Measurements from ENCODE around the gene PUS10. TPM values are rescaled to one million over a fixed set of nuclear protein-coding genes. Genes with fewer than 3 reads are reported as not detected.

PUS10 gene
- total and polyA plus RNA-seq, 2 of the 8 experiments (the other 6 are each of a cell fraction or from before 2014, with no cell fraction given): 1.3 to 3.1 TPM

- Histone ChIP-seq H3K27me3 (replicated peaks in 1 of 4; ENCODE audit: control insufficient read depth in 3 of 4, extremely low read depth in 1 of 4, insufficient read depth in 3 of 4, low read length in 3 of 4) (no peaks in the 10 kb centered on the region), H3K14ac (ENCODE audit: insufficient read length) (no peak overlapping the region)
- CTCF ChIA-PET (ENCODE audit: partially characterized antibody): no interaction called here
- no peak for TF ChIP-seq HDAC2 (IDR thresholded peaks at IDR 0.05; ENCODE audit: borderline replicate concordance in 1 of 2, low read depth in 2 of 2, low read length in 2 of 2)
- TF ChIP-seq KDM1A (IDR thresholded peaks at IDR 0.05; ENCODE audit: borderline replicate concordance, low read length): no peak
- no peak for TF ChIP-seq NANOG (IDR thresholded peaks at IDR 0.05; ENCODE audit: insufficient read depth, low read depth, low read length, poor library complexity, severe bottlenecking)
- no peak for TF ChIP-seq CHD1 (IDR thresholded peaks at IDR 0.05; ENCODE audit: low read depth, low read length)
- no peak for TF ChIP-seq CEBPB (IDR thresholded peaks at IDR 0.05; ENCODE audit: low read depth, low read length)
- no peak for TF ChIP-seq RAD21 (IDR thresholded peaks at IDR 0.05 in 1 of 2, conservative IDR thresholded peaks at IDR 0.05 in 1 of 2; ENCODE audit: low read depth in 2 of 2, low read length in 2 of 2)
- TF ChIP-seq TBP (IDR thresholded peaks at IDR 0.05; ENCODE audit: low read depth, low read length): no peak
- no peak for TF ChIP-seq POU5F1 (IDR thresholded peaks at IDR 0.05; ENCODE audit: low read depth, low read length)
- TF ChIP-seq SP4 (IDR thresholded peaks at IDR 0.05; ENCODE audit: low read length): no peak
- TF ChIP-seq MAX (IDR thresholded peaks at IDR 0.05): no peak
- TF ChIP-seq GTF2F1 (IDR thresholded peaks at IDR 0.05; ENCODE audit: borderline replicate concordance, low read depth, low read length): no peak
- TF ChIP-seq JUND (IDR thresholded peaks at IDR 0.05; ENCODE audit: low read length): no peak
- TF ChIP-seq CREB1 (IDR thresholded peaks at IDR 0.05): no peak
- no peak for TF ChIP-seq CBX5 (IDR thresholded peaks at IDR 0.05; ENCODE audit: low read depth, low read length)
- no peak for TF ChIP-seq SUZ12 (IDR thresholded peaks at IDR 0.05; ENCODE audit: low read length)
Observed at GRCh38 chr2:60960706-60961105, 57.3 kb downstream of the PUS10 start.

More at GRCh38 chr2:60960706-60961105, 57.3 kb downstream of the PUS10 start:
- FAIRE-seq (no peak), DNase-seq (ENCODE audit: low read depth in 1 of 2, low spot score in 2 of 2) (no peak)
- Histone ChIP-seq H3K4me2 (ENCODE audit: insufficient read depth in 1 of 2, low read depth in 2 of 2, low read length in 2 of 2) (no peak overlapping the region), H2BK120ac (replicated peaks; ENCODE audit: low read depth, low read length) (no peak overlapping the region), H2AK5ac (ENCODE audit: low read depth, low read length) (no peak overlapping the region), H2BK20ac (ENCODE audit: low read length) (no peak overlapping the region), H4K20me1 (replicated peaks in 1 of 2; ENCODE audit: control insufficient read depth in 1 of 2, insufficient read depth in 2 of 2, low read length in 2 of 2) (no peaks in the 10 kb centered on the region), H3K27ac (ENCODE audit: low read depth, low read length) (no peak overlapping the region), H3K23me2 (ENCODE audit: low read depth, low read length) (no peaks in the 10 kb centered on the region), H2BK5ac (ENCODE audit: low read depth, low read length) (no peak overlapping the region), H3K56ac (replicated peaks; ENCODE audit: insufficient read length, low read depth, low read length) (no peak overlapping the region), H3K4ac (replicated peaks; ENCODE audit: insufficient read length, low read depth, low read length) (no peak overlapping the region), H3K9me3 (ENCODE audit: insufficient read depth in 2 of 2, low read depth in 1 of 2, low read length in 1 of 2) (no peaks in the 10 kb centered on the region), H3K4me3 (ENCODE audit: extremely low read depth in 1 of 4, insufficient read depth in 2 of 4, low read depth in 3 of 4, low read length in 4 of 4) (no peak overlapping the region), H2BK12ac (ENCODE audit: low read depth, low read length) (no peak overlapping the region), H4K5ac (ENCODE audit: insufficient read length, low read depth, low read length) (no peak overlapping the region), H4K91ac (replicated peaks; ENCODE audit: insufficient read length, low read length) (no peak overlapping the region), H3K4me1 (replicated peaks in 1 of 4; ENCODE audit: control insufficient read depth in 3 of 4, insufficient read depth in 4 of 4, low read length in 3 of 4) (0 out of 7 replicates have a peak, but pooled peaks cover 0 to 1% (median 0%) of the 10 kb centered on the region in 4 experiments), H3K23ac (ENCODE audit: insufficient read length) (no peak overlapping the region), H3K18ac (ENCODE audit: extremely low read depth, low read length) (no peak overlapping the region), H3K79me1 (ENCODE audit: low read depth, low read length) (no peaks in the 10 kb centered on the region), H2AFZ (ENCODE audit: low read length) (no peak overlapping the region), H3K9ac (replicated peaks in 1 of 4; ENCODE audit: extremely low read depth in 1 of 4, low read depth in 3 of 4, low read length in 3 of 4) (no peak overlapping the region), H2BK15ac (ENCODE audit: low read length) (no peak overlapping the region), H3K79me2 (ENCODE audit: control insufficient read depth in 1 of 2, insufficient read depth in 2 of 2, low read length in 2 of 2) (no peaks in the 10 kb centered on the region), H3K36me3 (ENCODE audit: control insufficient read depth in 2 of 4, insufficient read depth in 4 of 4, low read length in 3 of 4) (no peaks in the 10 kb centered on the region), H4K8ac (ENCODE audit: extremely low read depth, insufficient read depth, low read length) (no peak overlapping the region)
- 82% methylated on average over 1 of the region's 1 CpG; no CpG with 5 or more reads in 1 of the 2 experiments for WGBS, 2 experiments (ENCODE audit: extremely low coverage in 1 of 2, insufficient coverage in 1 of 2, insufficient read length in 1 of 2, insufficient replicate concordance in 2 of 2, low coverage in 1 of 2, low lambda C conversion rate in 2 of 2, missing lambda C conversion rate in 1 of 2)
- POLR2A ChIA-PET (ENCODE audit: partially characterized antibody): no interaction called here
